HCT116 (cell line): Measurements from ENCODE around the gene NEUROD1. TPM values are rescaled to one million over a fixed set of nuclear protein-coding genes. Genes with fewer than 3 reads are reported as not detected.

ENCODE experiments used
- ATAC-seq: fragments of 200-7000 bp; cut with Tn5 transposase; 2 replicates; pipeline ENCODE4 v1.9.1; 2020; ENCODE audit warnings: mild to moderate bottlenecking, moderate library complexity
- BruUV-seq: library from RNA; stranded (reverse); fragments of 400-500 nt; replicated peaks from 2 replicates; lab custom pipeline; 2021; lab: Mats Ljungman, UMichigan
- CTCF ChIA-PET: fragments of 300-600 bp; sonication (Branson Sonifier 250); formaldehyde crosslinking; loops from one replicate; lab custom pipeline; 2021; ENCODE audit warnings: antibody characterized with exemption; lab: Charles Lee
- POLR2A ChIA-PET: fragments of 300-600, 350-600 bp; sonication (Branson Sonifier 250); formaldehyde crosslinking; loops from one replicate; lab custom pipeline; 2021; ENCODE audit warnings: antibody characterized with exemption; lab: Charles Lee
- RAD21 ChIA-PET, 2 experiments: fragments of 300-600 bp; sonication (Branson Sonifier 250); formaldehyde crosslinking; loops; one replicate each; lab custom pipeline; 2023; ENCODE audit warnings: low total read pairs in 2 of 2; ENCODE audit not compliant: uncharacterized antibody in 2 of 2, unreplicated experiment in 2 of 2, low non-redundant PET in 1 of 2; lab: Charles Lee
- DNase-seq: peaks from one replicate; pipeline ENCODE4 v3.0.0-alpha.2; 2010; ENCODE audit warnings: low read depth, low spot score
- H2AFZ ChIP-seq: fragments of 200-600 bp; shearing (Covaris generic), sonication (generic); 2 replicates; pipeline ENCODE4 v1.6.1; 2017; ENCODE audit warnings: low read depth, mixed run types, mixed read lengths, antibody characterized with exemption, low read length; ENCODE audit not compliant: poor library complexity, severe bottlenecking
- H3K27ac ChIP-seq: 2 replicates; pipeline ENCODE4 v1.5.1; 2012; ENCODE audit warnings: low read depth, low read length
- H3K27me3 ChIP-seq: fragments of 200-600 bp; sonication (generic); 2 replicates; pipeline ENCODE4 v1.6.1; 2016; ENCODE audit warnings: mixed run types, low read length, mixed read lengths; ENCODE audit not compliant: insufficient read depth
- H3K36me3 ChIP-seq, 2 experiments: fragments of 200-500 bp in 1 of 2; fragments of 200-600 bp in 1 of 2; sonication (Bioruptor generic) in 1 of 2; sonication (generic) in 1 of 2; 2 replicates each; pipeline versions ENCODE4 v1.5.1 to v1.6.1; 2014 to 2016; ENCODE audit warnings: low read length in 2 of 2, inconsistent platforms in 1 of 2, mixed read lengths in 1 of 2, mixed run types in 1 of 2; ENCODE audit not compliant: insufficient read depth in 2 of 2, control insufficient read depth in 1 of 2
- H3K4me1 ChIP-seq, 2 experiments: fragments of 200-600 bp in 1 of 2; sonication (generic) in 1 of 2; 2 replicates each; pipeline versions ENCODE4 v1.5.1 to v1.6.1; 2012 to 2017; ENCODE audit warnings: low read length in 2 of 2, inconsistent platforms in 1 of 2, mild to moderate bottlenecking in 1 of 2, mixed read lengths in 1 of 2, mixed run types in 1 of 2, moderate library complexity in 1 of 2; ENCODE audit not compliant: insufficient read depth in 2 of 2, control insufficient read depth in 1 of 2
- H3K4me2 ChIP-seq: fragments of 200-600 bp; sonication (generic); 2 replicates; pipeline ENCODE4 v1.6.1; 2017; ENCODE audit warnings: mixed run types, low read length, mixed read lengths
- H3K4me3 ChIP-seq, 2 experiments: fragments of 200-600 bp in 1 of 2; sonication (generic) in 1 of 2; replicated peaks in 1 of 2; 2 replicates each; pipeline ENCODE4 v1.5.1; 2011 to 2016; ENCODE audit warnings: low read length in 2 of 2, control low read depth in 1 of 2, low read depth in 1 of 2, mild to moderate bottlenecking in 1 of 2, mixed read lengths in 1 of 2, mixed run types in 1 of 2
- H3K79me2 ChIP-seq: fragments of 200-600 bp; sonication (generic); 2 replicates; pipeline ENCODE4 v1.6.1; 2017; ENCODE audit warnings: mild to moderate bottlenecking, mixed run types, low read length, moderate library complexity, mixed read lengths; ENCODE audit not compliant: insufficient read depth
- H3K9ac ChIP-seq: fragments of 200-600 bp; sonication (generic); 2 replicates; pipeline ENCODE4 v1.6.1; 2016; ENCODE audit warnings: low read length, mixed read lengths
- H3K9me2 ChIP-seq: fragments of 200-600 bp; sonication (generic), shearing (Covaris generic); 2 replicates; pipeline ENCODE4 v1.6.1; 2017; ENCODE audit warnings: mixed run types, mild to moderate bottlenecking, moderate library complexity; ENCODE audit not compliant: insufficient read depth
- H3K9me3 ChIP-seq, 2 experiments: fragments of 200-500 bp in 1 of 2; fragments of 200-600 bp in 1 of 2; sonication (Bioruptor generic) in 1 of 2; sonication (generic) in 1 of 2; 2 replicates each; pipeline ENCODE4 v1.6.1; 2014 to 2017; ENCODE audit warnings: low read length in 2 of 2, mixed read lengths in 2 of 2, inconsistent platforms in 1 of 2, low read depth in 1 of 2, mild to moderate bottlenecking in 1 of 2, mixed run types in 1 of 2, moderate library complexity in 1 of 2; ENCODE audit not compliant: control insufficient read depth in 1 of 2, insufficient read depth in 1 of 2
- H4K20me1 ChIP-seq: fragments of 200-600 bp; sonication (generic), shearing (Covaris generic); 2 replicates; pipeline ENCODE4 v1.6.1; 2017; ENCODE audit warnings: mixed run types, mild to moderate bottlenecking, moderate library complexity; ENCODE audit not compliant: insufficient read depth
- ATF3 ChIP-seq: IDR thresholded peaks from 2 replicates; pipeline ENCODE4 v1.6.1; 2012
- CBX3 ChIP-seq: IDR thresholded peaks from 2 replicates; pipeline ENCODE4 v1.6.1; 2012; ENCODE audit warnings: low read depth
- CEBPB ChIP-seq: IDR thresholded peaks from 2 replicates; pipeline ENCODE4 v1.6.1; 2012; ENCODE audit warnings: low read depth
- CTCF ChIP-seq, 3 experiments: fragments of 200-600 bp in 1 of 3; sonication (generic) in 1 of 3; IDR thresholded peaks in 2 of 3; conservative IDR thresholded peaks in 1 of 3; 2 replicates each; pipeline ENCODE4 v1.5.1; 2012 to 2017; ENCODE audit warnings: low read depth in 2 of 3, low read length in 2 of 3, antibody characterized with exemption in 1 of 3, borderline replicate concordance in 1 of 3, control low read depth in 1 of 3, mild to moderate bottlenecking in 1 of 3, mixed read lengths in 1 of 3, mixed run types in 1 of 3, moderate library complexity in 1 of 3; ENCODE audit not compliant: insufficient read depth in 1 of 3
- EGR1 ChIP-seq: IDR thresholded peaks from 2 replicates; pipeline ENCODE4 v1.6.1; 2012; ENCODE audit warnings: low read depth
- EZH2 ChIP-seq: fragments of 200-600 bp; sonication (generic); IDR thresholded peaks from 2 replicates; pipeline ENCODE4 v1.6.1; 2017; ENCODE audit warnings: antibody characterized with exemption, mixed run types
- FOSL1 ChIP-seq: IDR thresholded peaks from 2 replicates; pipeline ENCODE4 v1.6.1; 2012; ENCODE audit warnings: low read depth
- JUND ChIP-seq: IDR thresholded peaks from 2 replicates; pipeline ENCODE4 v1.6.1; 2012
- MAX ChIP-seq: IDR thresholded peaks from 2 replicates; pipeline ENCODE4 v1.6.1; 2012
- POLR2AphosphoS5 ChIP-seq: IDR thresholded peaks from 2 replicates; pipeline ENCODE4 v1.6.1; 2011; ENCODE audit warnings: mild to moderate bottlenecking, low read depth, low read length, moderate library complexity
- SIN3A ChIP-seq: IDR thresholded peaks from 2 replicates; pipeline ENCODE4 v1.6.1; 2012; ENCODE audit warnings: low read depth
- SP1 ChIP-seq: IDR thresholded peaks from 2 replicates; pipeline ENCODE4 v1.6.1; 2012; ENCODE audit warnings: low read depth
- SRF ChIP-seq: IDR thresholded peaks from 2 replicates; pipeline ENCODE4 v1.6.1; 2012; ENCODE audit warnings: low read depth
- TCF7L2 ChIP-seq: IDR thresholded peaks from 2 replicates; pipeline ENCODE4 v1.7.0; 2011; ENCODE audit warnings: borderline replicate concordance, inconsistent platforms; ENCODE audit not compliant: insufficient read depth, insufficient read length; ENCODE audit errors: extremely low read depth
- YY1 ChIP-seq: IDR thresholded peaks from 2 replicates; pipeline ENCODE4 v1.6.1; 2011; ENCODE audit warnings: low read length, low read depth, moderate library complexity, mild to moderate bottlenecking; ENCODE audit not compliant: insufficient replicate concordance; ENCODE audit errors: extremely low read depth
- ZFX ChIP-seq: fragments of 450-650 bp; IDR thresholded peaks from 2 replicates; pipeline ENCODE4 v1.6.1; 2017
- ZNF274 ChIP-seq: fragments of 200-500 bp; sonication (Bioruptor generic); IDR thresholded peaks from 2 replicates; pipeline ENCODE4 v1.6.1; 2014; ENCODE audit warnings: mild to moderate bottlenecking, low read depth, low read length, inconsistent platforms
- intact Hi-C: fragments of 100-400 bp; cut with micrococcal nuclease; formaldehyde crosslinking; loops from 2 replicates; pipeline ENCODE4 v1.10.0; 2022
- total RNA-seq: library from RNA; stranded (reverse); gene quantifications from one replicate; pipeline ENCODE4 v1.2.1, GENCODE V29; 2021; ENCODE audit not compliant: unreplicated experiment

Gene NEUROD1
- total RNA-seq, 1 experiment from 2014 or later: not detected

- no peak overlapping the region for H2AFZ ChIP-seq
- ChIA-PET POLR2A (interaction anchor here (0.9 kb wide), 1 partner anchor 188 kb away, joined by 3 read pairs; no protein-coding TSS in a partner anchor), CTCF (interaction anchor here (1.6 kb wide), 1 partner anchor 9 kb away, joined by 11 read pairs; no protein-coding TSS in a partner anchor), RAD21 (no interaction called here)
- H3K79me2 ChIP-seq: no peaks in the 10 kb centered on the region
- no peak for DNase-seq
- no peak for TF ChIP-seq EGR1
- no peak for TF ChIP-seq ZNF274
- TF ChIP-seq ATF3: no peak
- no peak for TF ChIP-seq CTCF (IDR thresholded peaks at IDR 0.05 in 2 of 3, conservative IDR thresholded peaks at IDR 0.05 in 1 of 3; ENCODE audit: borderline replicate concordance in 1 of 3, insufficient read depth in 1 of 3, low read depth in 2 of 3, low read length in 2 of 3)
- TF ChIP-seq YY1: no peak
- no peak for TF ChIP-seq FOSL1
- no peak for TF ChIP-seq POLR2AphosphoS5
- no peak for TF ChIP-seq TCF7L2
- TF ChIP-seq ZFX: no peak
- no peak for TF ChIP-seq EZH2
- TF ChIP-seq SRF: no peak
- no peak for TF ChIP-seq JUND
- TF ChIP-seq CBX3: no peak
- no peak for TF ChIP-seq CEBPB
- TF ChIP-seq SP1: no peak
- TF ChIP-seq SIN3A: no peak
- no peak for TF ChIP-seq MAX
- no peaks in the 10 kb centered on the region for H3K27me3 ChIP-seq
- H3K9ac ChIP-seq: no peak overlapping the region
- BruUV-seq: no TSS peak
- no peaks in the 10 kb centered on the region for H4K20me1 ChIP-seq
- H3K36me3 ChIP-seq: no peaks in the 10 kb centered on the region
- no peak overlapping the region for H3K4me3 ChIP-seq
- peaks cover 4 to 8% of the 10 kb centered on the region in 2 experiments; a peak in 2 of 4 replicates for H3K9me3 ChIP-seq
- H3K27ac ChIP-seq: no peak overlapping the region
- H3K4me2 ChIP-seq: no peak overlapping the region
- ATAC-seq: no peak
- H3K9me2 ChIP-seq: no peaks in the 10 kb centered on the region
- no peaks in the 10 kb centered on the region for H3K4me1 ChIP-seq
- intact Hi-C loops: no loop called here
These were observed 43.4 kb upstream of the NEUROD1 start for GRCh38 chr2:181723731-181724130.
